ENCODE data around the gene TENM4.

TENM4 gene

DNA sequence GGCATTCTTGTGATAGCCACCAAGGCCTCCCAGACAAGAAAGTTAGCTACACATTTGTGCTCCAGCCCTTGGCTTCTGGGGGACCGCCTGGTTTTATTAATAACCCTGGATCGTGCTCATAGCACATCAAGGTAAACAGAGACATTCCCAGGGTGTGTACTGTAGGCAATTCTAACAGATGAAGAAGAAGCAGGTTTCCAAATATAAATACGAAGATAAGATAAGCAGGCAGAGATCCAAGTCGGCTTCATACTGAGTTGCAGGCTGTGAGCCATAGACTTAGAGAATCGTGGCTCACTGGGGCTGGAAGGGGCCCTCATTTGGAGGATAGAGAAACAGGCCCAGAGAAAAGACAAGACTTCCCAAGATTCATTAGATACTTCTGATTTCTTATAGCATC is 131.4 kb downstream of the TENM4 start:
- DNase-seq (ENCODE audit: low spot score): no peak
- TF ChIP-seq, protein P1, sequence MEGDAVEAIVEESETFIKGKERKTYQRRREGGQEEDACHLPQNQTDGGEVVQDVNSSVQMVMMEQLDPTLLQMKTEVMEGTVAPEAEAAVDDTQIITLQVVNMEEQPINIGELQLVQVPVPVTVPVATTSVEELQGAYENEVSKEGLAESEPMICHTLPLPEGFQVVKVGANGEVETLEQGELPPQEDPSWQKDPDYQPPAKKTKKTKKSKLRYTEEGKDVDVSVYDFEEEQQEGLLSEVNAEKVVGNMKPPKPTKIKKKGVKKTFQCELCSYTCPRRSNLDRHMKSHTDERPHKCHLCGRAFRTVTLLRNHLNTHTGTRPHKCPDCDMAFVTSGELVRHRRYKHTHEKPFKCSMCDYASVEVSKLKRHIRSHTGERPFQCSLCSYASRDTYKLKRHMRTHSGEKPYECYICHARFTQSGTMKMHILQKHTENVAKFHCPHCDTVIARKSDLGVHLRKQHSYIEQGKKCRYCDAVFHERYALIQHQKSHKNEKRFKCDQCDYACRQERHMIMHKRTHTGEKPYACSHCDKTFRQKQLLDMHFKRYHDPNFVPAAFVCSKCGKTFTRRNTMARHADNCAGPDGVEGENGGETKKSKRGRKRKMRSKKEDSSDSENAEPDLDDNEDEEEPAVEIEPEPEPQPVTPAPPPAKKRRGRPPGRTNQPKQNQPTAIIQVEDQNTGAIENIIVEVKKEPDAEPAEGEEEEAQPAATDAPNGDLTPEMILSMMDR (IDR thresholded peaks at IDR 0.05; ENCODE audit: extremely low read depth, missing control alignments): no peak

GRCh38 chr11:79308429-79308828 is 132.4 kb downstream of the TENM4 start:
- no peak for DNase-seq (ENCODE audit: low spot score)

GRCh38 chr11:79304599-79305212 is 136.1 kb downstream of the TENM4 start:
- DNase-seq (ENCODE audit: low spot score): peak; percentile 27
- TF ChIP-seq, protein P1 (IDR thresholded peaks at IDR 0.05; ENCODE audit: extremely low read depth, missing control alignments): no peak

More at GRCh38 chr11:79308429-79308828, 132.4 kb downstream of the TENM4 start:
- TF ChIP-seq, protein P1 (IDR thresholded peaks at IDR 0.05; ENCODE audit: extremely low read depth, missing control alignments): no peak

DNA sequence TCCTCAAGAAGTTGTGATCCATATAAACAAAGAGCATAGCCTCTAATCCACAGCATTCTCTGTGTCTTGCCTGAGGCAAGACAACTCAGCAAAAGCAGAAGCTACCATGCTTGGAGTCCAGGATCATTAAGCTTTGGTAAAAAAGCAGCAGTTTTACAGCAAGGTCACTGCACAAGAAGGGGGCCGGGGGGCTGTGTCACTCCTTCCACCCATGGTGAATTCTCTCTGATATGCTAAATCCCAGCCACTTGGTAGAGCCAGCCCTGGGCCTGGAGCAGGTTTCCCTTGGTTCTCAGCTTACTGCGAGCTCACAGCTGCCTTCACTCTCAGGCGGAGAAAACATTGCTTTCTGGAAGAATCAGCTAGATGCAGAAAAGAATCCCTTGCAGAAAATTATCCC is 144.7 kb downstream of the TENM4 start:
- TF ChIP-seq, protein P1 (IDR thresholded peaks at IDR 0.05; ENCODE audit: extremely low read depth, missing control alignments): no peak
- DNase-seq (ENCODE audit: low spot score): no peak

DNA sequence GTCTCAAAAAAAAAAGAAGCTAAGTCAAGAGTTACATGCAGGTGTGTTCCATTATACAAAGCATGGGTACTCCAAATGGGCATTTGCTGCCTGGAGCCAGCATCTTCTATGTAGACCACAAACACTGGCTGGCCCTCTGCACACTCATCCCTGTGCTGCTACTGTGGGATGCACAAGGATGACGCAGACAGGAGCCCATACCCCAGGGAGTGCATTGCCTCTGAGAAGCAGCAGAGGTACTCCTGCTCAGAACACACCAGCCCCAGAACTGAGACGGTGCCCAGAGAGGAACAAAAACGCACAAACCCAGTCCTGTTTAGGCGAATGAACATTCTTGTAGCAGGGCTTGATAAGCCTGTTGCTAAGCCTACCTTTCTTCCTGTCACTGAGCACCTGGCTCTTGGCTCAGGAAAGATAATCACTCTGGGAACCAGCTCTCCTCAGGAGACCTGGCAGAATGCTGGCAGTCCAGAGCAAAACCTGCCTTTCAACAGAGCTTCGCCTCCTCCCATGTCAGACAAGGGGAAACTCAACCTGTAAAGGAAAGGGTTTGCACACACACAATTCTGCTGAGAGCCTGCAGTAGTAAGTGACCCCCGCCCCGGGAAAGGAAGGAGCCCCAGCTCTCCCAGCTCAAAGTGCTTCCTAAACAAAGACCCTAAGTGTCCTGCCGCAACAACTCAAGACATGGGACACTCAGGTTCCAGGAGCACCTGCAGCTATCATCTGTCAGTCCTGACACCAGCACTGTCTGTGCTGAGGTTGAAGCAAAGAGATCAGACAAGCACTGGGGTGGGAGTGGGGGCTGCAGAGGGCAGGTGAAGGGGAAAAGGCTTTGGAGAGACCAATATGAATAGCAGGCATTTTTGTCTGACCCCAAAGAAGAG is 145.7 kb downstream of the TENM4 start:
- DNase-seq (ENCODE audit: low spot score): no peak
- TF ChIP-seq, protein P1 (IDR thresholded peaks at IDR 0.05; ENCODE audit: extremely low read depth, missing control alignments): no peak

DNA sequence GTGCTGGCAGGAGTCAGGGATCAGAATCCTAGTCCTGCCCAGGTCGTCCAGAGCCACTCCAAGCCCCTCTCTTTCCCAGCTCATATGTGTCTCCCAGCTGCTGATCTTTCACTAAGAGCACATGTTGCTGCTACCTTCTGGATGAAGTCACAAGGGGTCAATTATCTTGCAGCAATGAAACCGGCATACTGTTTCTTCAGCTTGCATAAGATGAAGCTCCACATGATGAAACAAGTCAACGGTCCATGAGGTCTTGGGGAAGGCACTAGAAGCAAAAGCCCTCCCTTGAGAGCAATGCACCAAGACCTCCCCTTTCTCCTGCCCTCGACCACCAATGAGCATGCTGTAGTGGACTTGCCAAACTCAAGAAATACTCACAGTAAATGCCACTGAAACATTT is 148.9 kb downstream of the TENM4 start:
- TF ChIP-seq, protein P1 (IDR thresholded peaks at IDR 0.05; ENCODE audit: extremely low read depth, missing control alignments): no peak

GRCh38 chr11:79290761-79291160 is 150.1 kb downstream of the TENM4 start:
- TF ChIP-seq, protein P1 (IDR thresholded peaks at IDR 0.05; ENCODE audit: extremely low read depth, missing control alignments): no peak
- no peak for DNase-seq (ENCODE audit: low spot score)

More for the DNA sequence above, 148.9 kb downstream of the TENM4 start:
- no peak for DNase-seq (ENCODE audit: low spot score)

All from GM20000 (cell line).